WTC11 (cell line): ENCODE results near the gene SLC15A1. TPM values are rescaled to one million over a fixed set of nuclear protein-coding genes. Genes with fewer than 3 reads are reported as not detected.

Experiments
- ATAC-seq: fragments of 200-7000 bp; cut with Tn5 transposase; 2 replicates; pipeline ENCODE4 v1.10.0; 2021; ENCODE audit warnings: mild to moderate bottlenecking, moderate library complexity
- CTCF ChIA-PET: fragments of 300-600 bp; sonication (Branson Sonifier 250); formaldehyde crosslinking; loops from one replicate; lab custom pipeline; 2021; ENCODE audit warnings: antibody characterized with exemption; lab: Charles Lee
- POLR2A ChIA-PET: fragments of 350-600 bp; sonication (Branson Sonifier 250); formaldehyde crosslinking; loops from one replicate; lab custom pipeline; 2021; ENCODE audit warnings: antibody characterized with exemption; lab: Charles Lee
- DNase-seq: peaks from one replicate; pipeline ENCODE4 v3.0.0; 2021; ENCODE audit warnings: low spot score
- H3K27ac Mint-ChIP-seq: 2 replicates; pipeline ENCODE4 v1.8.0; 2021; ENCODE audit warnings: mixed read lengths
- H3K27me3 Mint-ChIP-seq: 2 replicates; pipeline ENCODE4 v1.8.0; 2021; ENCODE audit warnings: low read depth, mild to moderate bottlenecking, moderate library complexity, mixed read lengths
- H3K36me3 Mint-ChIP-seq: 2 replicates; pipeline ENCODE4 v1.8.0; 2021; ENCODE audit warnings: mixed read lengths
- H3K4me1 Mint-ChIP-seq: 2 replicates; pipeline ENCODE4 v1.8.0; 2022; ENCODE audit warnings: mixed read lengths
- H3K4me3 Mint-ChIP-seq: 2 replicates; pipeline ENCODE4 v1.8.0; 2021; ENCODE audit warnings: mild to moderate bottlenecking, moderate library complexity, mixed read lengths
- H3K9me3 Mint-ChIP-seq: 2 replicates; pipeline ENCODE4 v1.8.0; 2021; ENCODE audit warnings: mixed read lengths
- ELF4 ChIP-seq: sonication (generic); formaldehyde crosslinking; IDR thresholded peaks from 2 replicates; pipeline ENCODE4 v1.8.1; 2022; ENCODE audit warnings: low read depth, mild to moderate bottlenecking, moderate library complexity, missing genetic modification reagents
- EMX1 ChIP-seq: fragments of 250-450 bp; sonication (Bioruptor Pico); IDR thresholded peaks from 2 replicates; pipeline ENCODE4 v1.8.0; 2021; ENCODE audit warnings: mild to moderate bottlenecking
- FOXK1 ChIP-seq: sonication (generic); formaldehyde crosslinking; IDR thresholded peaks from 2 replicates; pipeline ENCODE4 v1.8.0; 2022; ENCODE audit warnings: mild to moderate bottlenecking, moderate library complexity, missing genetic modification reagents
- KAT7 ChIP-seq: sonication (generic); formaldehyde crosslinking; IDR thresholded peaks from 2 replicates; pipeline ENCODE4 v1.8.1; 2023; ENCODE audit warnings: missing genetic modification reagents, mild to moderate bottlenecking, borderline replicate concordance
- OVOL2 ChIP-seq: fragments of 250-450 bp; sonication (Bioruptor Pico); IDR thresholded peaks from 2 replicates; pipeline ENCODE4 v1.9.0; 2021; ENCODE audit warnings: mild to moderate bottlenecking, borderline replicate concordance
- PRRX2 ChIP-seq: fragments of 250-450 bp; sonication (Bioruptor Pico); IDR thresholded peaks from 2 replicates; pipeline ENCODE4 v1.8.0; 2021; ENCODE audit warnings: mild to moderate bottlenecking
- SP1 ChIP-seq: sonication (generic); formaldehyde crosslinking; conservative IDR thresholded peaks from 2 replicates; pipeline ENCODE4 v1.8.1; 2022; ENCODE audit warnings: missing genetic modification reagents
- ZNF263 ChIP-seq: sonication (generic); formaldehyde crosslinking; IDR thresholded peaks from 2 replicates; pipeline ENCODE4 v1.8.1; 2022; ENCODE audit warnings: low read depth, mild to moderate bottlenecking, moderate library complexity, missing genetic modification reagents
- ZNF423 ChIP-seq: fragments of 250-450 bp; sonication (Bioruptor Pico); IDR thresholded peaks from 2 replicates; pipeline ENCODE4 v2.1.2; 2022; ENCODE audit warnings: mild to moderate bottlenecking, moderate library complexity
- total RNA-seq: library from RNA; stranded (reverse); gene quantifications from 3 replicates; pipeline ENCODE4 v1.2.3, GENCODE V29; 2021
- TF ChIP-seq, protein P1 (sequence below): fragments of 250-450 bp; sonication (Bioruptor Pico); IDR thresholded peaks from 2 replicates; pipeline ENCODE4 v1.9.0; 2021; ENCODE audit warnings: mild to moderate bottlenecking
- TF ChIP-seq, protein P2 (sequence below): sonication (generic); formaldehyde crosslinking; IDR thresholded peaks from 2 replicates; pipeline ENCODE4 v1.8.0; 2022; ENCODE audit warnings: mild to moderate bottlenecking, missing genetic modification reagents
- TF ChIP-seq, protein P3 (sequence below): sonication (generic); formaldehyde crosslinking; IDR thresholded peaks from 2 replicates; pipeline ENCODE4 v1.8.0; 2022; ENCODE audit warnings: mild to moderate bottlenecking, missing genetic modification reagents
- TF ChIP-seq, protein P4 (sequence below): sonication (generic); formaldehyde crosslinking; IDR thresholded peaks from 2 replicates; pipeline ENCODE4 v1.8.0; 2022; ENCODE audit warnings: mild to moderate bottlenecking, missing genetic modification reagents
- TF ChIP-seq, protein P5 (sequence below): sonication (generic); formaldehyde crosslinking; IDR thresholded peaks from 2 replicates; pipeline ENCODE4 v1.8.0; 2022; ENCODE audit warnings: missing genetic modification reagents
- TF ChIP-seq, protein P6 (sequence below): fragments of 200-600 bp; IDR thresholded peaks from 2 replicates; pipeline ENCODE4 v1.8.0; 2022; ENCODE audit warnings: antibody characterized with exemption
- TF ChIP-seq, protein P7 (sequence below): sonication (generic); formaldehyde crosslinking; IDR thresholded peaks from 2 replicates; pipeline ENCODE4 v1.8.0; 2023; ENCODE audit warnings: mild to moderate bottlenecking, missing genetic modification reagents

Gene SLC15A1
- total RNA-seq, 1 experiment from 2014 or later, result 2.3 TPM

DNA sequence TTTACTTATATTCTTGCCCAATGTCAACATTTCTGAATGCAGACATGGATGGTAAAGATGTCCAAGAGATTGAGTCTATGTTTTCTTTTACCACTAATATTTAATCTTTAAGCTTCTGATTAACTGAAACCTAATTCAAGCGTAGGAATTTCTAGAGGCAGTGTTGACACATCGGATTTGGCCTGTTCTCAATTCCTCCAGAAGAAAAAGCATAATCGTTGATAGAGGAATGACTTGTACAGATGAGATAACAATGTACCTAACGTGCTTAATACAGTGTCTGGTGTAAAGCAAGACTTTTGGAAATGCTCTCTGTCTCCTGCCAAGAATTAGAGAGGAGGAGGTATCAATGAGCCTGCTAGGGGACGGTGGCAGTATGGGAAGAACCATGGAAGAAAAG lies 35.2 kb downstream of the SLC15A1 start:
- H3K9me3 Mint-ChIP-seq, result no peaks in the 10 kb centered on the region
- H3K27ac Mint-ChIP-seq, result no peak overlapping the region
- POLR2A ChIA-PET, result no interaction called here
- no peak overlapping the region for H3K4me3 Mint-ChIP-seq
- H3K36me3 Mint-ChIP-seq, result no peaks in the 10 kb centered on the region
- ATAC-seq (no peak), DNase-seq (no peak)
- H3K27me3 Mint-ChIP-seq, result no peaks in the 10 kb centered on the region
- TF ChIP-seq, protein P1, sequence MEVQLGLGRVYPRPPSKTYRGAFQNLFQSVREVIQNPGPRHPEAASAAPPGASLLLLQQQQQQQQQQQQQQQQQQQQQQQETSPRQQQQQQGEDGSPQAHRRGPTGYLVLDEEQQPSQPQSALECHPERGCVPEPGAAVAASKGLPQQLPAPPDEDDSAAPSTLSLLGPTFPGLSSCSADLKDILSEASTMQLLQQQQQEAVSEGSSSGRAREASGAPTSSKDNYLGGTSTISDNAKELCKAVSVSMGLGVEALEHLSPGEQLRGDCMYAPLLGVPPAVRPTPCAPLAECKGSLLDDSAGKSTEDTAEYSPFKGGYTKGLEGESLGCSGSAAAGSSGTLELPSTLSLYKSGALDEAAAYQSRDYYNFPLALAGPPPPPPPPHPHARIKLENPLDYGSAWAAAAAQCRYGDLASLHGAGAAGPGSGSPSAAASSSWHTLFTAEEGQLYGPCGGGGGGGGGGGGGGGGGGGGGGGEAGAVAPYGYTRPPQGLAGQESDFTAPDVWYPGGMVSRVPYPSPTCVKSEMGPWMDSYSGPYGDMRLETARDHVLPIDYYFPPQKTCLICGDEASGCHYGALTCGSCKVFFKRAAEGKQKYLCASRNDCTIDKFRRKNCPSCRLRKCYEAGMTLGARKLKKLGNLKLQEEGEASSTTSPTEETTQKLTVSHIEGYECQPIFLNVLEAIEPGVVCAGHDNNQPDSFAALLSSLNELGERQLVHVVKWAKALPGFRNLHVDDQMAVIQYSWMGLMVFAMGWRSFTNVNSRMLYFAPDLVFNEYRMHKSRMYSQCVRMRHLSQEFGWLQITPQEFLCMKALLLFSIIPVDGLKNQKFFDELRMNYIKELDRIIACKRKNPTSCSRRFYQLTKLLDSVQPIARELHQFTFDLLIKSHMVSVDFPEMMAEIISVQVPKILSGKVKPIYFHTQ (CRISPR knock-in tag), result no peak
- TF ChIP-seq, protein P2, sequence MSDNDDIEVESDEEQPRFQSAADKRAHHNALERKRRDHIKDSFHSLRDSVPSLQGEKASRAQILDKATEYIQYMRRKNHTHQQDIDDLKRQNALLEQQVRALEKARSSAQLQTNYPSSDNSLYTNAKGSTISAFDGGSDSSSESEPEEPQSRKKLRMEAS, result no peak
- TF ChIP-seq KAT7 (no peak), ELF4 (CRISPR knock-in tag) (no peak), ZNF423 (CRISPR knock-in tag) (no peak), EMX1 (CRISPR knock-in tag) (no peak), PRRX2 (CRISPR knock-in tag) (no peak), ZNF263 (no peak), FOXK1 (CRISPR knock-in tag) (no peak), SP1 (CRISPR knock-in tag) (no peak), OVOL2 (CRISPR knock-in tag) (no peak)
- TF ChIP-seq, protein P3, sequence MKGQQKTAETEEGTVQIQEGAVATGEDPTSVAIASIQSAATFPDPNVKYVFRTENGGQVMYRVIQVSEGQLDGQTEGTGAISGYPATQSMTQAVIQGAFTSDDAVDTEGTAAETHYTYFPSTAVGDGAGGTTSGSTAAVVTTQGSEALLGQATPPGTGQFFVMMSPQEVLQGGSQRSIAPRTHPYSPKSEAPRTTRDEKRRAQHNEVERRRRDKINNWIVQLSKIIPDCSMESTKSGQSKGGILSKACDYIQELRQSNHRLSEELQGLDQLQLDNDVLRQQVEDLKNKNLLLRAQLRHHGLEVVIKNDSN, result no peak
- TF ChIP-seq, protein P4, sequence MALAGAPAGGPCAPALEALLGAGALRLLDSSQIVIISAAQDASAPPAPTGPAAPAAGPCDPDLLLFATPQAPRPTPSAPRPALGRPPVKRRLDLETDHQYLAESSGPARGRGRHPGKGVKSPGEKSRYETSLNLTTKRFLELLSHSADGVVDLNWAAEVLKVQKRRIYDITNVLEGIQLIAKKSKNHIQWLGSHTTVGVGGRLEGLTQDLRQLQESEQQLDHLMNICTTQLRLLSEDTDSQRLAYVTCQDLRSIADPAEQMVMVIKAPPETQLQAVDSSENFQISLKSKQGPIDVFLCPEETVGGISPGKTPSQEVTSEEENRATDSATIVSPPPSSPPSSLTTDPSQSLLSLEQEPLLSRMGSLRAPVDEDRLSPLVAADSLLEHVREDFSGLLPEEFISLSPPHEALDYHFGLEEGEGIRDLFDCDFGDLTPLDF, result no peak
- TF ChIP-seq, protein P5, sequence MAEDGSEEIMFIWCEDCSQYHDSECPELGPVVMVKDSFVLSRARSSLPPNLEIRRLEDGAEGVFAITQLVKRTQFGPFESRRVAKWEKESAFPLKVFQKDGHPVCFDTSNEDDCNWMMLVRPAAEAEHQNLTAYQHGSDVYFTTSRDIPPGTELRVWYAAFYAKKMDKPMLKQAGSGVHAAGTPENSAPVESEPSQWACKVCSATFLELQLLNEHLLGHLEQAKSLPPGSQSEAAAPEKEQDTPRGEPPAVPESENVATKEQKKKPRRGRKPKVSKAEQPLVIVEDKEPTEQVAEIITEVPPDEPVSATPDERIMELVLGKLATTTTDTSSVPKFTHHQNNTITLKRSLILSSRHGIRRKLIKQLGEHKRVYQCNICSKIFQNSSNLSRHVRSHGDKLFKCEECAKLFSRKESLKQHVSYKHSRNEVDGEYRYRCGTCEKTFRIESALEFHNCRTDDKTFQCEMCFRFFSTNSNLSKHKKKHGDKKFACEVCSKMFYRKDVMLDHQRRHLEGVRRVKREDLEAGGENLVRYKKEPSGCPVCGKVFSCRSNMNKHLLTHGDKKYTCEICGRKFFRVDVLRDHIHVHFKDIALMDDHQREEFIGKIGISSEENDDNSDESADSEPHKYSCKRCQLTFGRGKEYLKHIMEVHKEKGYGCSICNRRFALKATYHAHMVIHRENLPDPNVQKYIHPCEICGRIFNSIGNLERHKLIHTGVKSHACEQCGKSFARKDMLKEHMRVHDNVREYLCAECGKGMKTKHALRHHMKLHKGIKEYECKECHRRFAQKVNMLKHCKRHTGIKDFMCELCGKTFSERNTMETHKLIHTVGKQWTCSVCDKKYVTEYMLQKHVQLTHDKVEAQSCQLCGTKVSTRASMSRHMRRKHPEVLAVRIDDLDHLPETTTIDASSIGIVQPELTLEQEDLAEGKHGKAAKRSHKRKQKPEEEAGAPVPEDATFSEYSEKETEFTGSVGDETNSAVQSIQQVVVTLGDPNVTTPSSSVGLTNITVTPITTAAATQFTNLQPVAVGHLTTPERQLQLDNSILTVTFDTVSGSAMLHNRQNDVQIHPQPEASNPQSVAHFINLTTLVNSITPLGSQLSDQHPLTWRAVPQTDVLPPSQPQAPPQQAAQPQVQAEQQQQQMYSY (CRISPR knock-in tag), result no peak
- TF ChIP-seq, protein P6, sequence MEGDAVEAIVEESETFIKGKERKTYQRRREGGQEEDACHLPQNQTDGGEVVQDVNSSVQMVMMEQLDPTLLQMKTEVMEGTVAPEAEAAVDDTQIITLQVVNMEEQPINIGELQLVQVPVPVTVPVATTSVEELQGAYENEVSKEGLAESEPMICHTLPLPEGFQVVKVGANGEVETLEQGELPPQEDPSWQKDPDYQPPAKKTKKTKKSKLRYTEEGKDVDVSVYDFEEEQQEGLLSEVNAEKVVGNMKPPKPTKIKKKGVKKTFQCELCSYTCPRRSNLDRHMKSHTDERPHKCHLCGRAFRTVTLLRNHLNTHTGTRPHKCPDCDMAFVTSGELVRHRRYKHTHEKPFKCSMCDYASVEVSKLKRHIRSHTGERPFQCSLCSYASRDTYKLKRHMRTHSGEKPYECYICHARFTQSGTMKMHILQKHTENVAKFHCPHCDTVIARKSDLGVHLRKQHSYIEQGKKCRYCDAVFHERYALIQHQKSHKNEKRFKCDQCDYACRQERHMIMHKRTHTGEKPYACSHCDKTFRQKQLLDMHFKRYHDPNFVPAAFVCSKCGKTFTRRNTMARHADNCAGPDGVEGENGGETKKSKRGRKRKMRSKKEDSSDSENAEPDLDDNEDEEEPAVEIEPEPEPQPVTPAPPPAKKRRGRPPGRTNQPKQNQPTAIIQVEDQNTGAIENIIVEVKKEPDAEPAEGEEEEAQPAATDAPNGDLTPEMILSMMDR, result no peak
- TF ChIP-seq, protein P7, sequence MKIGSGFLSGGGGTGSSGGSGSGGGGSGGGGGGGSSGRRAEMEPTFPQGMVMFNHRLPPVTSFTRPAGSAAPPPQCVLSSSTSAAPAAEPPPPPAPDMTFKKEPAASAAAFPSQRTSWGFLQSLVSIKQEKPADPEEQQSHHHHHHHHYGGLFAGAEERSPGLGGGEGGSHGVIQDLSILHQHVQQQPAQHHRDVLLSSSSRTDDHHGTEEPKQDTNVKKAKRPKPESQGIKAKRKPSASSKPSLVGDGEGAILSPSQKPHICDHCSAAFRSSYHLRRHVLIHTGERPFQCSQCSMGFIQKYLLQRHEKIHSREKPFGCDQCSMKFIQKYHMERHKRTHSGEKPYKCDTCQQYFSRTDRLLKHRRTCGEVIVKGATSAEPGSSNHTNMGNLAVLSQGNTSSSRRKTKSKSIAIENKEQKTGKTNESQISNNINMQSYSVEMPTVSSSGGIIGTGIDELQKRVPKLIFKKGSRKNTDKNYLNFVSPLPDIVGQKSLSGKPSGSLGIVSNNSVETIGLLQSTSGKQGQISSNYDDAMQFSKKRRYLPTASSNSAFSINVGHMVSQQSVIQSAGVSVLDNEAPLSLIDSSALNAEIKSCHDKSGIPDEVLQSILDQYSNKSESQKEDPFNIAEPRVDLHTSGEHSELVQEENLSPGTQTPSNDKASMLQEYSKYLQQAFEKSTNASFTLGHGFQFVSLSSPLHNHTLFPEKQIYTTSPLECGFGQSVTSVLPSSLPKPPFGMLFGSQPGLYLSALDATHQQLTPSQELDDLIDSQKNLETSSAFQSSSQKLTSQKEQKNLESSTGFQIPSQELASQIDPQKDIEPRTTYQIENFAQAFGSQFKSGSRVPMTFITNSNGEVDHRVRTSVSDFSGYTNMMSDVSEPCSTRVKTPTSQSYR (CRISPR knock-in tag), result no peak
- CTCF ChIA-PET, result interaction anchor here (0.9 to 1.4 kb wide), 2 partner anchors 44 to 123 kb away, joined by 3 to 5 read pairs; no protein-coding TSS in a partner anchor
- no peaks in the 10 kb centered on the region for H3K4me1 Mint-ChIP-seq
